Stimulated activated naive CD8-positive, alpha-beta T cell treated with anti-CD3 and anti-CD28 coated beads, Interleukin-15, Interleukin-2, amounts not matched to agents 100 U/mL and 50 U/mL, for 24 hours (primary cell): ENCODE data around the gene MRPL50.

Experiments
- ATAC-seq: fragments of 150-1000 bp; cut with Tn5 transposase; one replicate; pipeline ENCODE4 v1.10.0; 2021
- DNase-seq: peaks from one replicate; pipeline ENCODE4 v3.0.0; 2021

Gene MRPL50

DNA sequence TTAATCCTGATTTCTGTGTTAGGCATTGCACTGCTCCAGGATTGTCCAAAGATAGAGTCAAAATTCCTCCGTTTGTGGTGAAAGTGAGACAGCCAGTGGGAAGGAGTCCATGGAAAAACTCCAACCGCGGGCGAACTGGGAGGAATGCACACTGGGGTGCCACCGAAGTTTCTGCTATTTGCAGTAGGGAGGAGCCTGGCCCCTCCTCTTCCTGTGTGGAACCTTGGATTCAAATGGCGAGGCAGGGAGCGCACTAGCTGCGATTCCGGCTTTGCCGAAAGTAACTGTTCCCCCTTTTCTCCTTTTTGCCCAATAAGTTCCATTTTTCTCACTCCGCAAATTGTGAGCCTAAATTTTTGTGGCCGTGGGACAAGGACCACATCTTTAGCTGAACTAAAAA, 22.9 kb downstream of the MRPL50 start:
- ATAC-seq (no peak), DNase-seq (no peak)

DNA sequence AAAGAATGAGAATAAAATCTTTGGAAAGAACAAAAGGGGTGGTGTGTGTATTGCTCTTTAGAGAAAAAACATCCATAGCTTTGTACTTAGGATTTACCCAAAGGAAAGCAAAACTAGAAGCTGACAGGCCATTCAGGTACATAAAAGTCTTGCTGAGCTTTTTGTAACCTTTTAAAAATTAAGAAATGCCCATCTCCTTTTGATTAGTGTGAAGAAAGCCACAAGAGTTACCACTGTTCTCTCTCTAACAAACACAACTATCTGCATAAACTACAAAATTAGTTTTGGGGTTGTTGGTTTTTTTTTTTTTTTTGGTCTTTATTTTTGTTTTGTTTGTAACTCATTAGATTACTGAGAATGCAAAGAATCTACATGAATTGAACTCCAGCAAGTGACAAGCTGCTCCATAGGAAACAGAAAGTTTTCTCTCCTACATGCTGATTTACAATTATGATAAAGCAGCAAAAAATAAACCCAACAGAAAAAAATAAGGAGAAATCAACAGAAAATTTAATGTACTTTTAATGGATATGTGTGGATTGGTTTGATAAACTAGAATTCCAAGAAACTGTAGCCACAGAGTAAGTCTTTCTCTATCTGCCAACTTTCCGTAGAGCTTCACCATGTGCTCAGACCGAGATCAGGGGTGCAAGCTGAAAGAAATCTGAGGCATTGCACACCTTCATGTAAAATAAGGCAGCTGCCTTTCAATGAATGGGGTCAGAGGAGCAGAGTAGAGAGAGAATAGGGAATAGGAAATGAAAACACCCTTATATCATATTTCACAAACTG, 25.9 kb downstream of the MRPL50 start:
- no peak for ATAC-seq
- DNase-seq, result no peak

- no peak for DNase-seq
- ATAC-seq, result no peak
Observed at GRCh38 chr9:101371813-101372212, 26.6 kb downstream of the MRPL50 start.

- ATAC-seq, result no peak
- no peak for DNase-seq
Observed at GRCh38 chr9:101369884-101370531, 28.4 kb downstream of the MRPL50 start.

- no peak for DNase-seq
Observed at GRCh38 chr9:101369286-101369685, 29.1 kb downstream of the MRPL50 start.

GRCh38 chr9:101367323-101367722, 31.1 kb downstream of the MRPL50 start:
- no peak for DNase-seq

More at GRCh38 chr9:101369286-101369685, 29.1 kb downstream of the MRPL50 start:
- ATAC-seq, result no peak

DNA sequence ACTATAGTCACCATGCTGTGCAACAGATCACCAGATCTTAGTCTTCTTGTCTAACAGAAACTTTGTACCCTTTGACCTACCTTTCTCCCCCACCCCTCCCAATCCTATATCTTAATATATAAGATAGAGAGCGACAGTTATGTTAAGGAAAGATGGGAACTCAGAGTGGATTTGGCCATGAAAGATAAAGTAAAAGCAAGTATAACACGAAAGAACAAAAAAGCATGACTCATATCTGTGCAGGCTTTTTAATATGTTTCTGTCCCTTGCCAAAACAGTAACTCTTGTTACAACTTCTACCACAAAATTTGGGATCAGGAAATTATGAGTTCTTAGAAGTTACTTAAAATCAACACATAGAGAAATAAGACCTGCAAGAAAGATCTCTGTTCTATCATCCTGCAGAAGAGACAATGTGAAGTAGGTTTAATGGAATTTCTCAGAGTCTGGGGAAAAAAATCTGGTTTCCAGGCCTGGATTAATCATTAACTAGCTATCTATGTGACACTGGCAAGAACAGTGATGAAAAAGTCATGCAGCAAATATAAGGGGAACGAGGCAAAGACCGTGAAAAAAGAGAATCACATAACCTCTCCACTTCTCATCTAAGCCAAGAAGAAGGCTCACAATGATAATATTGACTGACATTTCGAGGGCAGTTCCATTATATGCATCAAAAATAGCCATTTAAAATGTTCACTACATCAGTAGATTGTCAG, 32.2 kb downstream of the MRPL50 start:
- DNase-seq, result no peak

More at GRCh38 chr9:101367323-101367722, 31.1 kb downstream of the MRPL50 start:
- no peak for ATAC-seq

DNA sequence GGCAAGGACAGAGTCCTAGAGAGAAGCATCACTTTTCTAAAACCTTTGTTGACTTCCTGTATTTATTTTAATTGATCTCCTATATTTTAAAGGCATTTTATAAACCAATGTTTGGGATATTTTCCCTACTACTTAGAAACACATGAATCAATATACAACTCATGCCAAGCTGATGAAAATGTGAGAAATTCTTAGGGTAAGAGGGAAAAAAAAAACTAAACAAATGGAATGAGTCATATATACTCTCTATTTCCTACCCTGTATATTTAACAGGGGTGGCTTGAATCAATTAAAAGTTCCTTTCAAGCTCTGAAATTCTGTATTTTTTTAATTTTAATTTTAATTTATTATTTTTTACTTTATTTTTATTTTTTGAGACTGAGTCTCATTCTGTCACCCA, 33.2 kb downstream of the MRPL50 start:
- no peak for ATAC-seq
- DNase-seq, result no peak

More for the DNA sequence above, 32.2 kb downstream of the MRPL50 start:
- no peak for ATAC-seq

- no peak for DNase-seq
- ATAC-seq, result no peak
Observed at GRCh38 chr9:101362450-101362849, 36.0 kb downstream of the MRPL50 start.

DNA sequence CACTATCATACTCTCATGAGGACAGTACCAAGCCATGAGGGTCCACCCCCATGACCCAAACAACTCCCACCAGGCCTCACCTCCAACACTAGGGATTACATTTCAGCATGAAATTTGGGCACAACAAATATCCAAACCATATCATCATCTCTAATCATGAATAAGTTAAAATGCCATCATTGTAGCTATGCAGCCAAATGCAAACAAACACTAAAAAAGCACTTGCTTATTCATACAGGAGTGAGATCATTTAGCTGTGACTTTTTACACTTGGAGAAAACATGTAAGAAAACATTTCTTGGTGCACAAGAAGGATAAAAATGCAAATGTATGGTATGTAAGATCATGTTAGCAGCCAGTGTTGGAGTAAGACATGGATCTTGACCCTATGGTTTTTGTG, 37.8 kb downstream of the MRPL50 start:
- no peak for ATAC-seq
- DNase-seq, result no peak

- ATAC-seq, result no peak
- no peak for DNase-seq
Observed at GRCh38 chr9:101359679-101360078, 38.7 kb downstream of the MRPL50 start.

- DNase-seq, result no peak
- ATAC-seq, result no peak
Observed at GRCh38 chr9:101356619-101357018, 41.8 kb downstream of the MRPL50 start.

- no peak for DNase-seq
Observed at GRCh38 chr9:101354765-101355708, 43.4 kb downstream of the MRPL50 start.

DNA sequence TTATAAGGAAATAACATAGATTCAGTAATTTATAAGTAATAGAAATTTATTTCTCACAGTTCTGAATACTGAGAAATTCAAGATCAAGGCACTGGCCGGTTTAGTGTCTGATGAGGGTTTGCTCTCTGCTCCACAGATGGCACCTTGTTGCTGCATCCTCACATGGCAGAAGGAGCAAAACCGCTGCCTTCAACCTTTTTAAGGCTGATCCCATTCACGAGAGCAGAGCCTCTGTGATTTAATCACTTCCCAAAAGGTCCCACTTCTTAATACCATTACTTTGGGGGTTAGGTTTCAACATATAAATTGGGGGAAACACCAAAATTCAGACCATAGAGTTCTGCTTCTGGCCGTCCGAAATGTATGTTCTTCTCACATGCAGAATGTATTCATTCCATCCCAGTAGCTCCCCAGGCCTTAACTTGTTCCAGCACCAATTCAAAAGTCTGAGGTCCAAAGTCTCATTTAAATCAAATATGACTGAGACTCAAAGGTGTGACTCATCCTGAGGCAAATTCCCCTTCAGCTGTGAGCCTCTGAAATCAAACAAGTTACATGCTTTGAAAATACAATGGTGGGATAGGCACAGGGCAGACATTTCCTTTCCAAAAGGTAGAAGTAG, 44.2 kb downstream of the MRPL50 start:
- DNase-seq, result no peak
- ATAC-seq, result no peak

More at GRCh38 chr9:101354765-101355708, 43.4 kb downstream of the MRPL50 start:
- ATAC-seq, result no peak

DNA sequence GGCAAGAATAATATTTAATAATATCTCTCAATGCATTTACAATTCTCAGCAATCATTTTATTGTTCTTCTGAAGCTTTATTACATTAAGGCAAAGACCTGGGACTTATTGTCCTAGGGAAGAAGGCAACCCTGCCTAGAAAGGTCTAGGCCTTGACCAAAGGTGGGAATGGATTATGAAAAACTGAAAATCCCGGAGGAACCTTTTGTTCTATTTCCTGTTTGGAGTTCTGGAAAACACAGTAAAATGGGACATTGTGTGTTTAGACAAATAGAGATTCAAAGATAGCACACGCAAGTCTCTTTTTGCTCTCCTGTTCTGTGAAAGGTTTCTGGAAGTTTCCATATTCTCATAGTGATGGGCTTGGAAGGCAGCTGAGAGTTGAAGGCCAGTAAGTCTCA, 44.7 kb downstream of the MRPL50 start:
- DNase-seq, result no peak

GRCh38 chr9:101352892-101353463, 45.4 kb downstream of the MRPL50 start:
- DNase-seq, result no peak
- no peak for ATAC-seq

More for the DNA sequence above, 44.7 kb downstream of the MRPL50 start:
- no peak for ATAC-seq

DNA sequence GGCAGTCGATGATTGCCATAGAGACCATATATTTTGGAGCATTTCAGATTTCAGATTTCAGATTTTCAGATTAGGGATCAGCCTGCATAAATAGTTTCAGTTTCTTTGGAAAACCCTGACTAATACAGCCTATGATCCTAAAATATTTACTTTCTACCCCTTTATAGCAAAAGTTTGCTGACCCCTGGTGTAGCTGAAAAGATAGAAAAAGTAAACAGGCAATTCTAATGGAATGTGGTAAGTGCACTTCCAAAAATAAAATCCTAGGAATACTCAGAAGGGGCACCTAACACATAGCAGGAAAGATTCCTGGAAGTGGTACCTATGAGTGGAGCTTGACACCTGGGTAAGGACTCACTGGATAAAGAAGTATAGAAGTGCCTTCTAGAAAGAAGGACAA, 48.1 kb downstream of the MRPL50 start:
- ATAC-seq (no peak), DNase-seq (no peak)

- no peak for ATAC-seq
- DNase-seq, result no peak
Observed at GRCh38 chr9:101342595-101342994, 55.8 kb downstream of the MRPL50 start.

DNA sequence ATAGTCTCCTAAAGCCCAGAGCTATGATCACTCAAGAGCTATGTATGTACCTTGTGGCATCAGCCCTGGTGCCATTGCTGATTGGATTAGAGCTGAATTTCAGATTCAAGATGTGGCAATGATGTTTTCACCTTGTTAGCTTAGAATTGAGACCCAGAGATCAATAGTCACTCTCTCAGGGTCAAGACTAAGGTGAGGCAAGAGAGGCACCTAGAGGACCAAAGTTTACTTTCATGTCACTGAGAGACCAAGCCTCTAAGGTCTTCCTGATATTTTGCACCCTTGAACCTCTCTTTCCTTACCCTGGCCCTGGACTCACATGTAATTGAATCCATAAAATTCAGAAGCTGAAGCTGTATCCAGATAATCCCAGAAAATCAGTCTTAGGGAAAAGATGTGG, 56.5 kb downstream of the MRPL50 start:
- DNase-seq (no peak), ATAC-seq (no peak)
